Measurements from ENCODE around the gene PRMT9. TPM values are rescaled to one million over a fixed set of nuclear protein-coding genes. Genes with fewer than 3 reads are reported as not detected.

PRMT9 gene
- total RNA-seq, 6 experiments from 2014 or later = 3.4 to 4.9 (median 4.6) TPM

DNA sequence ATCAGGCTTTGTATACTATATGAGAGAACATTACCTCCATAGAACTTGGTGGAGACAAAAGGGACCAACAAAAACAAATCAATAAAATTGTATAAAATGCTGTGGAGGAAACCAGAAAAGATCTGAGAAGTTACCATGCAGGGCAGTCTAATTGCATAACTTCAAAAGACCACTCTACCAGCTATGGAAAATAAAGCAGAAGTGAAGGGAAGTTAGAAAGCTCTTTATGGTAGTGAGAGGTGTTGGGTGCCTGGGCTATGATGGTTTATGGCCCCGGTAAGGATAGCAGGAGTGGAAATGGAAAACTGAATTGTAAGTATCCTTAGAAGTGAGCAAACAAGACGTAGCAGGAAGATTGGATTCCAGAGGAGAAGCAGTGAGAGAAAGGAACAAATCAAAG is 63.6 kb downstream of the PRMT9 start:
- TF ChIP-seq, protein P1, sequence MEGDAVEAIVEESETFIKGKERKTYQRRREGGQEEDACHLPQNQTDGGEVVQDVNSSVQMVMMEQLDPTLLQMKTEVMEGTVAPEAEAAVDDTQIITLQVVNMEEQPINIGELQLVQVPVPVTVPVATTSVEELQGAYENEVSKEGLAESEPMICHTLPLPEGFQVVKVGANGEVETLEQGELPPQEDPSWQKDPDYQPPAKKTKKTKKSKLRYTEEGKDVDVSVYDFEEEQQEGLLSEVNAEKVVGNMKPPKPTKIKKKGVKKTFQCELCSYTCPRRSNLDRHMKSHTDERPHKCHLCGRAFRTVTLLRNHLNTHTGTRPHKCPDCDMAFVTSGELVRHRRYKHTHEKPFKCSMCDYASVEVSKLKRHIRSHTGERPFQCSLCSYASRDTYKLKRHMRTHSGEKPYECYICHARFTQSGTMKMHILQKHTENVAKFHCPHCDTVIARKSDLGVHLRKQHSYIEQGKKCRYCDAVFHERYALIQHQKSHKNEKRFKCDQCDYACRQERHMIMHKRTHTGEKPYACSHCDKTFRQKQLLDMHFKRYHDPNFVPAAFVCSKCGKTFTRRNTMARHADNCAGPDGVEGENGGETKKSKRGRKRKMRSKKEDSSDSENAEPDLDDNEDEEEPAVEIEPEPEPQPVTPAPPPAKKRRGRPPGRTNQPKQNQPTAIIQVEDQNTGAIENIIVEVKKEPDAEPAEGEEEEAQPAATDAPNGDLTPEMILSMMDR (IDR thresholded peaks at IDR 0.05) = no peak
- no peak for TF ChIP-seq POLR2A (IDR thresholded peaks at IDR 0.05)
- DNase-seq (no peak), ATAC-seq (no peak)
- Histone ChIP-seq H3K27ac (no peak overlapping the region), H3K4me3 (no peak overlapping the region), H3K36me3 (peaks cover 0 to 25% (median 5%) of the 10 kb centered on the region in 4 donors), H3K4me1 (peaks cover 0 to 26% (median 5%) of the 10 kb centered on the region in 4 donors), H3K27me3 (no peaks in the 10 kb centered on the region), H3K9me3 (no peaks in the 10 kb centered on the region)
- WGBS (ENCODE audit: insufficient coverage, low coverage, low lambda C conversion rate, missing lambda C conversion rate) = 85% methylated on average over 2 of the region's 2 CpGs
- intact Hi-C loops (cut with DNase I) = no loop called here

DNA sequence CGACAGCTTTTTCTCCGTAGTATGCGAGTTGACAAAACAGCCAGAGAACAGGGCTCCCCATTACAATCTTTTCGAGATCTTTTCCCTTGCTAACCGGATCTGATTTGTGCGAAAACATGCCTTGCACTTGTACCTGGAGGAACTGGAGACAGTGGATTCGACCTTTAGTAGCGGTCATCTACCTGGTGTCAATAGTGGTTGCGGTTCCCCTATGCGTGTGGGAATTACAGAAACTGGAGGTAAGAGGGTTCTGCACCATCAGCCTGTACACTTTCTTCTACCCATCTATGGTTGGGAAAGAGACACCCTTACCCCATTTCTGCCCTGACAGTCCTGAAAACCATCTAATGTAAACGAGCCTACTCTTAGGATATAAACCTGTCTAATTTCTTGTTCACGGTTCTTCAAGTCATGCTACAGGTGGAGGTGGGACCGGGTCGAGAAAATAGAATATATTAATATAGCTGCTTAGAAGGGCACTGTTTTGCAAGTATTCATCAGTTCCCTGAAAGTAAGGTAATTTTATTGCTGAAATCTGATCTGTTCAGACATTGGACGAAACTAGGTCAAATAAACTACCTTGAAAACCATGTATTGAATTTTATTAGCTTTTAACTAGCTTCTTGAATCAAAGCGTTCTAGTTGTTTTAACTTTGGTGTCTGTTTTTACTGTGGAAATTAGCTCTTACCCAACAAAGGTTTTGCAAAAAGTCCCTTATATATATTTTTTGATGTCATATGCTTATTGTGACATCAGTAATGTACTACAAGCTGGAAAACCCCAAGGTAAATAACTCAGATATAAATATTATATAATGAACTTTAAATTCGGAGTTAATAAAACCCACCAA is 65.9 kb downstream of the PRMT9 start:
- Histone ChIP-seq H3K4me1 (peaks cover 0 to 26% (median 5%) of the 10 kb centered on the region in 4 donors), H3K27ac (peak overlapping the region; percentile 51 to 82 (median 66)), H3K27me3 (no peaks in the 10 kb centered on the region), H3K9me3 (no peaks in the 10 kb centered on the region), H3K4me3 (peak overlapping the region; percentile 75 to 86 (median 77)), H3K36me3 (peaks cover 0 to 4% (median 0%) of the 10 kb centered on the region in 4 donors)
- intact Hi-C loops (cut with DNase I) = no loop called here
- TF ChIP-seq, protein P1 (IDR thresholded peaks at IDR 0.05) = no peak
- no peak for TF ChIP-seq POLR2A (IDR thresholded peaks at IDR 0.05)
- WGBS (ENCODE audit: insufficient coverage, low coverage, low lambda C conversion rate, missing lambda C conversion rate) = 9% methylated on average over 16 of the region's 17 CpGs
- no peak for DNase-seq
- peak; percentile 22 to 40 (median 33) for ATAC-seq

DNA sequence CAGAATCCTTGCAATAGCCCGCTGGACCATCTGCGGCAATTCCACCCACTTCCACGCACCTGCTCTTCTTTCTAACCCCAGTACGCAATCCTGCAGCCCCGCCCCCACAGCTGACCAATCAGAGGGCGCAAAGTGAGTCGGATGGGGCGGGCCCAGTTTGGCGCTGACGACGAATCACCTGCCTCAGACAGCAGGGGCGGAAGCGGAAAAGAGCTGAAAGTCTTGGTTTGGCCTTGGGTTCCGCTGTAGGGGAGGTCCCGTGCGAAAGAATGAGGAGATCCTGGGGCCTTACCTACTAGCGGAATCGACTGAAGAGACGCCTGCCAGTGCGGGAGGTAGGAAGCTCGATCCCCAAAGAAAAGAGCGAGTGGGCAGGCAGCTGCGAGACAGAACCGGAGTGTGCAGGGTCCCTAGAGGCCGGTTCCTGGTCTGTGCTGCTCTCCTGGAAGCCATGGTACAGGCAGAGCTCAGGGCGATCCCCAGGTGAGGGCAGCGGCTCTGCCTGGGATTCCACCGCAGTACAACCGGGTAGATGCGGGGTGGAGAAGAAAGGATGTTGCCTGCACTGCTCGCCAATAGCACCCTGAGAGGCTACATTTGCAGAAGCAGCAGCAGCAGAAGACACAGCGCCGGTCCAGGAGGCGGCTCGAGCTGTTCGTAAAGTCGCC is 66.7 kb downstream of the PRMT9 start, which contains the start of gene TMEM184C:
TMEM184C (plus strand) TSS at position 225 of the 668 bp plus-strand sequence. CDS start 560 bp downstream, outside the sequence.
- H3K4me1 ChIP-seq = peaks cover 0 to 26% (median 5%) of the 10 kb centered on the region in 4 donors
- WGBS (ENCODE audit: insufficient coverage, low coverage, low lambda C conversion rate, missing lambda C conversion rate) = 0% methylated on average over 23 of the region's 37 CpGs
- intact Hi-C loops (cut with DNase I) = no loop called here
- H3K4me3 ChIP-seq = peak within 1 kb of the TSS; percentile 75 to 86 (median 77)
- H3K9me3 ChIP-seq = no peaks in the 10 kb centered on the region
- peak within 1 kb of the TSS; percentile 51 to 82 (median 66) for H3K27ac ChIP-seq
- no peaks in the 10 kb centered on the region for H3K36me3 ChIP-seq
- TF ChIP-seq, protein P1 (IDR thresholded peaks at IDR 0.05) = peak in 1 of 4 donors; percentile 7
- peak; percentile 72 for TF ChIP-seq POLR2A (IDR thresholded peaks at IDR 0.05)
- no peaks in the 10 kb centered on the region for H3K27me3 ChIP-seq
- peak; percentile 97 to 99 (median 99) for DNase-seq
- peak; percentile 99 to 100 (median 100) for ATAC-seq

DNA sequence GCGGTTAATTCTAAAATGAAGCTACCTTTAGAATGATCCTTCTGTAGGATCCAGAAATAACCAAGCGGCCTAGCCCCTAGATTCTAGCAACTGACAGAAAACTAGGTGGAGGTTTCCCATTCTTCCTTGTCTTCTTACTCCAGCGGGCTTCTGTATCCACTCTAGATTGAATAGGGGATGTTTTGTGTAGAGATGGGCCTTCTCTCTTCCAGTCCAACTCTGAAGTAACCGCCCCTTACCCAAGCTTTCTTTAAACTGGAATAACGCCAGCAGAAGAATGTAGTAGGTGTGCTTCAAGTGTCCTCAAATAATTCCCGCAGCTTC is 67.2 kb downstream of the PRMT9 start:
- TF ChIP-seq POLR2A (IDR thresholded peaks at IDR 0.05) = no peak
- TF ChIP-seq, protein P1 (IDR thresholded peaks at IDR 0.05) = no peak
- peaks cover 0 to 26% (median 5%) of the 10 kb centered on the region in 4 donors for H3K4me1 ChIP-seq
- 35% methylated on average over 6 of the region's 6 CpGs for WGBS (ENCODE audit: insufficient coverage, low coverage, low lambda C conversion rate, missing lambda C conversion rate)
- H3K27me3 ChIP-seq = no peaks in the 10 kb centered on the region
- H3K9me3 ChIP-seq = no peaks in the 10 kb centered on the region
- peak overlapping the region; percentile 75 to 86 (median 77) for H3K4me3 ChIP-seq
- ATAC-seq = peak in 1 of 4 donors; percentile 8
- no peak for DNase-seq
- H3K36me3 ChIP-seq = no peaks in the 10 kb centered on the region
- intact Hi-C loops (cut with DNase I) = no loop called here
- H3K27ac ChIP-seq = peak overlapping the region in 1 of 3 donors; percentile 82

Data from right lobe of liver (tissue), 6 donors.